Stimulated activated CD8-positive, alpha-beta memory T cell treated with anti-CD3 and anti-CD28 coated beads, Interleukin-15, amount 100 ng/mL, for 24 hours (primary cell): ENCODE measurements around the gene ADARB2.

Experiments used
- DNase-seq: peaks from one replicate; pipeline ENCODE4 v3.0.0-alpha.2; 2020; ENCODE audit warnings: low read depth

The ADARB2 gene

DNA sequence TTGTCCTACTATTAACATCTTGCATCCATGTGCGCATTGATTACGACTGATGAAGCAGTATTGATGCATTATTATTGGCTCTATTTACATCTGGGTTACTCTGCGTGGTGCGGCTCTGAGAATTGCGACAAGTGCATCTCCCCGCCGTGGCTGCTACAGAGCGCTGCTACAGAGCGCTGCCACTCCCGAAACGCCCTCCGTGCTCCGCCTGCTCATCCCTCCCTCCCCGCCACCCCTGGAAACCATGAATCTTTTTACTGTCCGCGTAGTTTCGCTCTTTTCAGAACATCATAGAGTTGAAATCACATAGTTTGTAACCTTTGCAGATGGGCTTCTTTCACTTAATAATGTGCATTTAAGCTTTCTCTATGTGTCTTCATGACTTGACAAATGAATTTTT lies 74.1 kb downstream of the ADARB2 start:
- no peak for DNase-seq

DNA sequence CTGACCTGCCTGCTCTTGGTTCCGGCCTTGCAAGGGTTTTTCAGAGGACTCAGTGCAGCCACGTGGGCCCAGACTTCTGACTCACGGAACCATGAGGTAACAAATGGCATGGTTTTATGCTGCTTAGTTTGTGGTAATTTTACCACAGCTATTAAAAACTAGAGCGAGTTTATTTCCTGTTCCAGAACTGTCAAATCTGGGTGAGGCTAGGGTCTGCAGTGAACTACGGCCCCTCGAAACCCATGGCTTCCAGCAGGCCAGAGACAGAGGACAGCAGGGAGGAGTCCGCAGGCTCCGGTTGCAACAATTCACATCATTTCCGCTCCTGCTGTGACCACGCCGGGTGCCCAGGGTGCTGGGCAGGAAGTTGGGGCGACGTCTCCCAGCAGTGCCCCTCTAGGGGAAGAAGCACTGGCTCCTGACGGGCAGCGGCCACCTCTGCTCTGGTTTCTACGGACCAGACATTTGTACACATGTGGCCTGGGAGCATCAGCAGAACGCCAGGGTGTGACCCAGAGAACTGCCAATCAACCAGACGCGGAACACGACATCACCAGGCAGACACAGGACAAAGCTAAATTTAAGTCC lies 74.8 kb downstream of the ADARB2 start:
- no peak for DNase-seq

- DNase-seq = no peak
Measured at GRCh38 chr10:1661859-1662437, 75.4 kb downstream of the ADARB2 start.

GRCh38 chr10:1661416-1661815 lies 75.9 kb downstream of the ADARB2 start:
- no peak for DNase-seq

DNA sequence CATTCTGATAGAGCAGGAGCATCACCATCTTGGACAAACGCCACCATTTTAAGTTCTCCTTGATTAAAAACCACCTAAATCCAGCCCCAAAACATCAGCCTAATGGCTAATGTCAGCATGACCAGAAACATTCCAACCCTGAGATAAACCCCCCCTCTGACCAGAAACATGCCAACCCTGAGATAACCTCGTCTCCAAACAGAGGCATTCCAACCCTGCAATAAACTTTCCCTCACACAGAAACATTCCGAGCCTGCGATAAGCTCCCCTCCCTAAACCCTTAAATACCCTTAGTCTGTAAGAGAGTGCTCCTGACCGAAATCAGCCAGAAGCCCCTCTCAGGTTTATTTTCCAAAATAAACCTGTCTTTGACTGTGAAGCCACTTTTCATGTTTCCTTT lies 76.5 kb downstream of the ADARB2 start:
- no peak for DNase-seq

GRCh38 chr10:1660386-1660785 lies 76.9 kb downstream of the ADARB2 start:
- no peak for DNase-seq

DNA sequence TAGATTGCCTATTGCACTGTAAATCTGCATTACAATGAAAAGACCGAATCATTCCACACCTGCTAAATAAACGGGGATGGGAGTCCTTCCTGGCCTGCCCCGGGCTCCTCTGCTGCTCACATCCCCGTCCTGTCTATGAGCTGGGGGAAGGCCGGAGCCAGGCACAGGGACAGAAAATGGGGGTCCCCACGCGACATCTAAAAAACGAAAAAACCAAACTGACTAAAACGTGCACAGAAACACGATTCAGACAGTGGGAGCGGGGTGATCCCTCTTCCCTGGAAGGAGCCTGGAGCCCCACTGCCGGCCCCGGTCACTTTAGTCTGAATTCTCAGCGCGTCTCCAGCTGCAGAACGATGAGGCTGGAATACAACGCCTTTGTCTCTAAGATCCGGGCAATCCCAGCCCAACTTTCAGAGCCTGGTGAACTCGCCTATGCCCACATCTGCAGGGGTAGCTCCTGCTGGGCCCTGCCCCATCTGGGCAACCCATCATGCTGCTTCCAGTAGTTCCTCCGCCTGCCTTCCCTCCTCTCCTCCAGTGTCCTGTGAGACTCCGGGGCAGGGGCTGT lies 78.0 kb downstream of the ADARB2 start:
- DNase-seq = no peak

GRCh38 chr10:1658658-1659057 lies 78.7 kb downstream of the ADARB2 start:
- DNase-seq = no peak

DNA sequence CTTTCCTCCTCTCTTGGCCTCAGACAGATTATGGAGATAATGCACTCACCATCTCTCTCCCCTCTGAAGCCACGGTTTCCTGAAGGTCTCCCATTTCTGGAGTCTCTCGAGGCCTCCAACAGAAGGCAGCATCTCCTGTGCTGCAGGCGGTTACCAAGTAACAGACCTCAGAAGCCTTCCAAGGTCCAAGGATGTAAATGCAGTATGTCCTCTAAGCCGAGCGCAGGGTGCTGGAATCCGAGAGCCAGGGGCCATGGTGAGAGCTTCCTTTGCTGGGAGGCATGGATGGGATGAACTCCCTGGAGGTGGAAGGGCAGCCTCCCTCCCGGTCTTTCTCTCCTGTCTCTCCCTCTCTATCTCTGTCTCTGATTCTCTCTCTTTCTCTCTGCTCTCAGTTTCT lies 79.8 kb downstream of the ADARB2 start:
- no peak for DNase-seq

- no peak for DNase-seq
Measured at GRCh38 chr10:1655367-1655766, 82.0 kb downstream of the ADARB2 start.

DNA sequence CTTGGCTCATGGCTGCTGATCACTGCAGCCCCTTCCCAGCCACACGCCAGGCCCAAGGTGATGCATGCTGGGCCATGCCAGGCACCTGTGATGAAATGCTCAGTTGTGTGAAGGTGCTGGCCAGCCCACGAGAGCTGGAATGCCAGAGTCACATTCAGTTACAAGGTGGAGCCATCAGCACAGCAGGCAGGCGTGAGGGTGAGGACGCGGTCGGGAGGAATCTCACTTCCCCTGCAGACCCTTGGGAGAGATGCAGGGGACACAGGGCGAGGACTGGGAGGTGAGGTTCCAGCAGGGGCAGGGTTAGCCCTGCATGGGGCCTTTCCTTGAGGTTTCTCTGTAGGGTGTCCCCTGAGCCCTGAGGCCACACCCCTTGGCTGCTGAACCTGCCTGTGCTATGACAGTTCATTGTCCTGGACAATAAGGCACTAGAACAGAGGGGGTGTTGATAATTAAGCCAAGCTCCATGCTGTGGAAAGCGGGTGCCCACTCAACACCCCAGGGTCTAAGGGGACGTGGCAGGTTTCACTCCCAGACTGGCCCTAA lies 82.4 kb downstream of the ADARB2 start:
- no peak for DNase-seq

GRCh38 chr10:1654247-1654646 lies 83.1 kb downstream of the ADARB2 start:
- DNase-seq = no peak

DNA sequence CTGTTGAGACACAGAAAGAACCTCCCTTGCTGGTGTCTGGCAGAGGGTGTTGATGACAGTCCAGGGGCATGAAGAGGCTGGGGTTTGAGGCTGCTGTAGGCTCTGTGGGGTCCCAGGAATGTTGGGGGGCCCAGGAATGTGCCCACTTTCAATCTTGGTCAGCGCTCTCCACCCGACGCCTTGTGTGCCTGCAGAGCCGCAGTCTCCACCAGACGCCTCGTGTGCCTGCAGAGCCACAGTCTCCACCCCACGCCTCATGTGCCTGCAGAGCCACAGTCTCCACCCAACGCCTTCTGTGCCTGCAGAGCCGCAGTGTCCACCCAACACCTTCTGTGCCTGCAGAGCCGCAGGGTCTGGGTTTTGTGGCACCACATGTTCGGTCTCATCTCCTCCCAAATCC lies 84.0 kb downstream of the ADARB2 start:
- no peak for DNase-seq

- no peak for DNase-seq
Measured at GRCh38 chr10:1652151-1652550, 85.2 kb downstream of the ADARB2 start.

DNA sequence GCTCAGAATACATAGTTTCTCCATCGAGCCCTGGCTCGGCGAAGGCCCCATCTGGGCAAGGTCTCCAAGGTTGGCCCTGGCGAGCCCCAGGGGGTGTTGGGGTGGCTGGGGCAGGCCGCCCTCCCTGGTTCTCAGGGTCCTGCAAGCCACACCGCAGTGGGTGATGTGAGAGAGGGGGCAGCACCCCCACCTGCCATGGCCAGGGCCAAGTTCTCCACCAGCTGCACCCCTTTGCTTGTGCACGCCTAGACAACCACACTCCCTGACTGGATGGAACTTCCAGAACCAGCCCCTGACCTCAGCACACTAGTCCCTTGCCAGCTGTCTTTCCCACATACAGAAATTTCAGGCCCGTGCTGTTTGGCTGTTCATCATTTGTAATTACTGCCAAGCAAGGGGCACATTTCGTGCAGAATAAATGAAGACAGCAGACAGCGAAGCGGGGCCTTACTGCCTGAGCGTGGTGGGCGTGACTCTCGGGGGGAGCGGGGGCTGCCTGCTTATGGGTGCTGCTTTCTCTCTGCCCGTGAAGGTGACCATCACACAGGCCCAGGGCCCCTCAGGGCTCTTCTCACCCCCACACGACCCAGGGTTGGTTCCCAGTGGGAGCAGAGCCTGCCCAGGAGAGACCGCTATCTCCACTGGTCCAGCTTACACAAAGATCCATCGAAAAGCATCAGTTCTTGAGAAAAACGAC lies 85.9 kb downstream of the ADARB2 start:
- DNase-seq = no peak

- no peak for DNase-seq
Measured at GRCh38 chr10:1650542-1651269, 86.6 kb downstream of the ADARB2 start.

DNA sequence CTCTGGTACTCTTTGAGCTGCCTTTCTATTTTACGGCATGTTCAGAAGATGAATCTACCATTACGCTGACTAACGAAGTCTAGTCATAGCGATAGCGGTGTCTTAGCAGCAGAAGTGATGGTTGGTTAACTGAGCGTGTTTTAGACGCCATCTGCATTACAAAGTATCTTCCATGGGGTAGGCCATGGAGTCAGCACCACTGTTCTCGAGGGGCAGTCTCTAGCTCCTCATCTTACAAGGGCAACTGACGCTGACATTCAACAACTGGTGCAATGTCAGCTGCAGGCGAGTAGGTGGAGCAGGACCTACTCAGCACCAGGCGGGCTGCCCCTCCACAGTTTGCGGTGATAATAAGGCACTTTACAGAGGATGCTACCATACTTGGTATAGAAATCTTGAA lies 88.7 kb downstream of the ADARB2 start:
- DNase-seq = no peak

DNA sequence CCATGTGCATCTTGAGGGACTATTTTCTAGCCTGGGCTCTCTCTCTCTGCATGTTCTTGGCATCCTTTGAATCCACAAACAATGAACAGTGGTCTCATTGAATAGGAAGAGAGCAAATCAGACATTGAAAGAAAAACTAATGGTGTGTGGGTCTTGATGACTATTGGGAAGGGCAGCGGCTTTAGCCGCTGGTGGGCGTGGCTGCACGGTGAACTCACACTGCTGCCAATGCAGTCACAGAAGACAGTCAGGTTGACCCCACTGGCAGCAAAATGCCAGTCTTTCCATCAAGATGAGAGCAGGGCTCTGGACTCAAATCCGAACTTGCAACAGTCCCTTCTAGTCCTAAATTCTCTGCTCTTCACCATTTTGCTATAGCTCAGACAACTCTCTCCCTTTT lies 91.0 kb downstream of the ADARB2 start:
- no peak for DNase-seq

DNA sequence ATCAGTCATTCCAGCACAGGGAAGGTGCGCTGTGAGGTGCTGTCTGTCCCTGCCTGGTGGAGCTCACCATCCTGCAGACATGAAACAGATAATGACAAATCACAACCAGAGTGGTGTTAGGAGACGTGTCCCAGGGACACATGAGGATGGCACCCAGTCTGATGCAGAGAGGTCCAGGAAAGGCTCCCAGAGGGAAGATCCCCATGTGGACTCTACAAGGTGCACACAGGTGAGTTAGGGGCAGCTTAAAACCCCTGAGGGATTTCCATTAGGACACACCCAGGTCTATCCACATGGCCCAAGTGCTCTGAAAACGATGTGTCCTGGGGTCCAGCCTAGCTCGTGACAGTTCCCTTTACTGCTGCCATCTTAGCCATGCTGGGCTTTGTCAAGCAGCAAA lies 91.4 kb downstream of the ADARB2 start:
- DNase-seq = no peak

GRCh38 chr10:1644191-1644711 lies 93.1 kb downstream of the ADARB2 start:
- DNase-seq = no peak

DNA sequence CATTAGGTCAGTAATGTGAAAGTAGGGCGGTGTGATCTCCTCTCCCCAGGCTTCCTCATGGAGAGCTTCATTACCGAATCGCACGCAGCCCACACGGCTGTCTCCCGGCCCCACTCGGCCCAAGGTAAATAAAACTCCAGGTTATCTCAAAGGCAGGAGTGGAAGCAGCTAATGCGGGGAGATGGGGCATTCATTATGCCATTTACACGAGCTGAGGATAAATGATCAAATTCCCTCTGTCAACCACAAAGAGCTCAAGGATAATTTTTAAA lies 93.5 kb downstream of the ADARB2 start:
- no peak for DNase-seq

DNA sequence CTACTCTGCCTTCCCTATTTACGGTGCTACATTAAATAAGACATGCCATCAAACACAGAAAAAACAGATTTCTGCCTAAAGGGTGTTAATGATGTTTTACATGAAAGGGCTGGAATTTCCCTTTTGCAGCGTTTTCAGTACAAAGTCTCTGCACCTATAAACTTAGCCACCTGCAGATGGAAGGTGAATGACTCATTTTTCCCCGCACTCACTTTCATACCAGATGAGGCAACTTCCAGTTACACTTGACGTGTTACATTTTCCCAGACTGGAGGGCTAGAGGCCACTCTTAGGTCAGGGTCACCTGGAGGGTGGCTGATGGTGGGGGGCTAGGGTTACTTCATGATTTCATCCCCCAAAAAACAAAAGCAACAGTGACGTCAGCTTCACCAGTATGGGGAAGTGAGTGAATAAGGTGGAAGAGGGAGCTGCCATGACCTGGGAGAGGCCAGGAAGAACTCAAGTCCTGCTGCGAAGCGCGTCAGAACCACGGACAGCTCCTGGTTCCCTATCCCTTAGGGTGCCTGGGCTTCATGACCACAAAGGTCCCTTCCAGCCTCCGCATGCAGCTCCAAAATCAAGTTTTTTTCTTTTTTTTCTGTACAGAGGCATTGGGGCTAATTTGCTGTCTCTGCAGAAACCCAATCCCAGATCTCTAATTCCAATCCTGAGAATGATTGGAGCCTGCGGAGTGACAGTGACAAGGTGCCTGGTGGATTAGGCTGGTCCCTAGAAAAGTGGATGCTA lies 94.0 kb downstream of the ADARB2 start:
- DNase-seq = no peak
